Gastroesophageal sphincter (tissue), 4 donors: Measurements from ENCODE around the gene HOXA6. TPM values are rescaled to one million over a fixed set of nuclear protein-coding genes. Genes with fewer than 3 reads are reported as not detected.

Experiments used
- ATAC-seq: fragments of 150-250 bp; one replicate; pipeline ENCODE4 v1.9.1; 2016; ENCODE audit warnings: mild to moderate bottlenecking, moderate library complexity
- H3K27ac ChIP-seq, 4 donors: fragments of 200-600 bp; sonication (generic) in 3 of 4; 1 replicate in 3 of 4; 2 replicates in 1 of 4; pipeline ENCODE4 v1.5.1; 2016 to 2019
- H3K27me3 ChIP-seq: fragments of 200-600 bp; sonication (generic); one replicate; pipeline ENCODE4 v1.5.1; 2019
- H3K36me3 ChIP-seq, 2 donors: fragments of 200-600 bp; sonication (generic); one replicate each; pipeline ENCODE4 v1.5.1; 2019; ENCODE audit warnings: control low read depth in 1 of 2
- H3K4me1 ChIP-seq, 3 donors: fragments of 200-600 bp; sonication (generic); 1 replicate in 2 of 3; 2 replicates in 1 of 3; pipeline ENCODE4 v1.5.1; 2016 to 2019; ENCODE audit warnings: control low read depth in 2 of 3
- H3K4me3 ChIP-seq, 2 donors: fragments of 200-600 bp; sonication (generic); one replicate each; pipeline ENCODE4 v1.5.1; 2019; ENCODE audit warnings: mild to moderate bottlenecking in 1 of 2, moderate library complexity in 1 of 2
- H3K9me3 ChIP-seq, 3 donors: fragments of 200-600 bp; sonication (generic); one replicate each; pipeline ENCODE4 v1.5.1; 2017 to 2019; ENCODE audit warnings: control low read depth in 2 of 3
- CTCF ChIP-seq, 4 experiments: fragments of 200-600 bp in 2 of 4; fragments of 450-650 bp in 2 of 4; sonication (generic) in 1 of 4; IDR thresholded peaks; one replicate each; pipeline ENCODE4 v1.5.1; 2017 to 2019; ENCODE audit warnings: antibody characterized with exemption in 4 of 4, mild to moderate bottlenecking in 2 of 4, moderate library complexity in 2 of 4
- EP300 ChIP-seq: sonication (generic); formaldehyde crosslinking; IDR thresholded peaks from one replicate; pipeline ENCODE4 v1.6.1; 2017; ENCODE audit warnings: antibody characterized with exemption, mild to moderate bottlenecking
- POLR2A ChIP-seq, 2 donors: fragments of 450-650 bp; IDR thresholded peaks; one replicate each; pipeline ENCODE4 v1.6.1; 2017; ENCODE audit warnings: antibody characterized with exemption in 2 of 2, mild to moderate bottlenecking in 2 of 2, moderate library complexity in 1 of 2
- POLR2AphosphoS5 ChIP-seq: sonication (generic); formaldehyde crosslinking; IDR thresholded peaks from one replicate; pipeline ENCODE4 v1.6.1; 2017; ENCODE audit warnings: antibody characterized with exemption
- WGBS, 2 donors: methylation state at CpG; one replicate each; pipeline ENCODE4 v1.1.5; 2018; ENCODE audit warnings: low coverage in 1 of 2; 5-methylcytosine and 5-hydroxymethylcytosine counted together
- total RNA-seq, 4 donors: library from RNA; depleted of rRNA; stranded (reverse); fragments of >200 nt; gene quantifications; one replicate each; pipeline ENCODE4 v1.1.0, GENCODE V29; 2016

HOXA6 gene
- total RNA-seq, 4 donors from 2014 or later = 0.46 to 12.7 TPM; not detected in 2

- no peak for ATAC-seq
- 17% methylated on average over 2 of the region's 10 CpGs; no CpG with 5 or more reads in 1 of the 2 donors for WGBS, 2 donors
- Histone ChIP-seq H3K4me1 (peaks cover 0 to 60% (median 20%) of the 10 kb centered on the region in 3 donors), H3K27ac (no peak overlapping the region), H3K9me3 (no peaks in the 10 kb centered on the region), H3K4me3 (no peak overlapping the region), H3K27me3 (peaks cover 87% of the 10 kb centered on the region), H3K36me3 (no peaks in the 10 kb centered on the region)
- TF ChIP-seq CTCF (IDR thresholded peaks at IDR 0.05) (no peak), POLR2AphosphoS5 (no peak), EP300 (no peak), POLR2A (IDR thresholded peaks at IDR 0.05) (no peak)
Measured at GRCh38 chr7:27154369-27154768, 6.8 kb upstream of the HOXA6 start.

DNA sequence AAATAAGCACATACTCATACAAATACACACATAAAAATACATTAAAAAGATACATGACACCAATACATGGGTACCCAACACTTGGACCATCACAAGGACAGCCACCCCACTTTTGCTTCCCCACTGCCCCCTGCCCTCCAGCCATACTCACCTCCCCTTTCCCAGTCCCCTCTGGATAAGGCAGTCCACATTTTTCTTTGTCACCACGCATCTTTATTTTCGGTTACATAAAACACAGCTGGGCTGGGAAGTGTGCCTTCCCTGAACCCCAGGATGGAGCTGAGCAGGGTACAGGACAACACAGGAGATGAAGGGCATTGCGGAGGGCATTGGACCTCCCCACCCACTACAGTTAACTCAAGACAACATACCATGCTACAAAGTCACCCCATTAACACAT lies 6.0 kb upstream of the HOXA6 start:
- 63% methylated on average over 3 of the region's 3 CpGs; no CpG with 5 or more reads in 1 of the 2 donors for WGBS, 2 donors
- H3K4me1 ChIP-seq = peaks cover 0 to 61% (median 20%) of the 10 kb centered on the region in 3 donors
- no peak for ATAC-seq
- H3K27me3 ChIP-seq = peaks cover 86% of the 10 kb centered on the region
- H3K27ac ChIP-seq = no peak overlapping the region
- H3K4me3 ChIP-seq = no peak overlapping the region
- TF ChIP-seq CTCF (IDR thresholded peaks at IDR 0.05) (no peak), POLR2A (IDR thresholded peaks at IDR 0.05) (no peak), POLR2AphosphoS5 (no peak), EP300 (no peak)
- no peaks in the 10 kb centered on the region for H3K36me3 ChIP-seq
- no peaks in the 10 kb centered on the region for H3K9me3 ChIP-seq

DNA sequence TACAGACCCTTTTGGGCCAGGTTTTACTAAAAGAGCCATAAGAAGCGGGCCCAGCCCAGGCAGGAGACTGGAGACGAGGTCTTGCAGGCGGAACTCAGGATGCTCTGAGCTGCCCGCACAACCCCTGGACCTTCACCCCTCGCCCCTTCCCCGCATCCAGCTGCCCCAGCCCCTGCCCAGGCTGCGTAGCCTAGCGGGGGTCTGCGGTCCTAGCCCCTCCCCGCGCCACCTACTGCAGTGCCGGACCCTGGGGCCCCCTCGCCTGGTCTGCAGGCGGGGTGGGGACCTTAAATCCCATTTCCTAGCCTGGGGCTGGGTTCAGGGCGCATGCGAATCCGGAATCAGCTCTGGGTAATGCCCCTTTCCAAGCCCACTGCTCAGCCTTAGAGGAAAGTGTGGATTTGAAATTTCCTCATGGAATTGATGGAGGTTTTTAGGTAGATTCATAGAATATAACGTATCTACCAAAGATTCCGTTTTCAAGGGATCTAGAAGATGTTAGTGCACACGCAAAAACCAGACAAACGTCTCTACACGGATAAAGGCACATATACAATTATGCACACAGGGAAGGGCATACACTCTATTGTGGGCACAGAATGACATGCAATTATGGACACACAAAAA lies 5.4 kb upstream of the HOXA6 start:
- TF ChIP-seq CTCF (IDR thresholded peaks at IDR 0.05) (no peak), POLR2AphosphoS5 (no peak), POLR2A (IDR thresholded peaks at IDR 0.05) (no peak), EP300 (no peak)
- peaks cover 86% of the 10 kb centered on the region for H3K27me3 ChIP-seq
- no peak for ATAC-seq
- WGBS, 2 donors = 64 to 71% methylated on average over 3 to 5 of the region's 22 CpGs
- H3K36me3 ChIP-seq = no peaks in the 10 kb centered on the region
- peak overlapping the region in 1 of 2 donors; percentile 47 for H3K4me3 ChIP-seq
- no peaks in the 10 kb centered on the region for H3K9me3 ChIP-seq
- H3K4me1 ChIP-seq = peaks cover 0 to 67% (median 20%) of the 10 kb centered on the region in 3 donors
- peak overlapping the region in 2 of 4 donors; percentile 27 to 65 for H3K27ac ChIP-seq

DNA sequence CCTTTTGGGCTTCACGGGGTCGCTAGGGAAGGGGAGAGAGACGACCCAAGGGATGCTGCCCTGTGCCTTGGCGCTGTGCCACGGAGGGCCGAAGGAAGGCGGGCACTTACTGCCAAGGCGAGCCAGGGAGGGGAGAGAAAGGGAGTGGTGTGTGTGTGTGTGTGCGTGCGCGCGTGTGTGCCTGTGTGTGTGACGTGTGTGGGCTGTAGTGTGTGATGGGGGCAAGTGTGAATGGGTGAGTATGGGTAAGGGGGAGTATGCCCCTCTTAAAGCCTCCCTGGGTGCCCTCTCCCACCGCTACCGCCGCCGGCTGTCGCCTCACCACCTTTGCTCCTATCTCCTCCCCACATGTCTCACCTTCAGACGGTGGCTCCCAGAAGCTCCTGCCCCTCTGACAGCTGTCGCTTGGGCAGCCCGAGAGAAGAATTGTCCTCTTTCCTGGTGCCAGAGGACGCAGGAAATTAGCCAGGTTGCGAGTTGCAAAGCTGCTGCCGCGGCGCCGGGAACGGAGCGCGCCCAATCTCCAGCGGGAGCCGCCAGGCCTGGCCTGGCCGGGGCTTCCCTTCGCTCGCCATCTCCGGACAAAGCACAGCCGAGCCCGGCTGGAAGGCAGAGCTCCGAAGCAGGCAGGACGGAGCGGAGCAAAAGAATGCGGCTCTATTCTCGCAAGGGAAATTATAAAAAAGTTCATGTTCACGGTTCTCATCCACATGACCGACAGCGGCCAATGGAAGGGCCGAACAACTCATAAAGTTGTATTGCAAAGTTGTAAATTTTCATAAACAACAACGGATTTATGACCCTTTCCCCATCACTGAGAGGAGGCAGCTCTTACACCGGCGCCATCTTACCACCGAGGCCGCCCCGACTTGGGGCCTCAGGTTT lies 4.6 kb upstream of the HOXA6 start, which contains the start of gene HOXA3:
Gene HOXA3 (minus strand): TSS at position 653 of the 885 bp plus-strand sequence. CDS start 41,943 bp downstream, outside the sequence.
- ATAC-seq = no peak
- Histone ChIP-seq H3K36me3 (no peaks in the 10 kb centered on the region), H3K4me3 (peak within 1 kb of the TSS in 1 of 2 donors; percentile 47), H3K27ac (peak within 1 kb of the TSS in 2 of 4 donors; percentile 29 to 65), H3K9me3 (no peaks in the 10 kb centered on the region), H3K4me1 (peaks cover 0 to 69% (median 20%) of the 10 kb centered on the region in 3 donors), H3K27me3 (peaks cover 86% of the 10 kb centered on the region)
- no peak for TF ChIP-seq CTCF (IDR thresholded peaks at IDR 0.05)
- no peak for TF ChIP-seq EP300
- TF ChIP-seq POLR2AphosphoS5 = peak; percentile 79
- 21 to 29% methylated on average over 8 to 23 of the region's 53 CpGs for WGBS, 2 donors
